ENCODE data around the gene ALPK1.
"Not testable (repeated sequence)": the region's sequence is repeated elsewhere in the genome, so short reads cannot be mapped to it uniquely, and the experiment has no call there.

The ALPK1 gene

GRCh38 chr4:112296949-112297880 lies at the start of gene ALPK1:
Gene ALPK1, plus strand, starts transcription at chr4:112297369.
- DNase-seq: no peak

GRCh38 chr4:112251019-112251643 lies 46.0 kb upstream of the ALPK1 start:
- DNase-seq: no peak

- no peak for DNase-seq
These were observed 44.9 kb upstream of the ALPK1 start for GRCh38 chr4:112252234-112252633.

DNA sequence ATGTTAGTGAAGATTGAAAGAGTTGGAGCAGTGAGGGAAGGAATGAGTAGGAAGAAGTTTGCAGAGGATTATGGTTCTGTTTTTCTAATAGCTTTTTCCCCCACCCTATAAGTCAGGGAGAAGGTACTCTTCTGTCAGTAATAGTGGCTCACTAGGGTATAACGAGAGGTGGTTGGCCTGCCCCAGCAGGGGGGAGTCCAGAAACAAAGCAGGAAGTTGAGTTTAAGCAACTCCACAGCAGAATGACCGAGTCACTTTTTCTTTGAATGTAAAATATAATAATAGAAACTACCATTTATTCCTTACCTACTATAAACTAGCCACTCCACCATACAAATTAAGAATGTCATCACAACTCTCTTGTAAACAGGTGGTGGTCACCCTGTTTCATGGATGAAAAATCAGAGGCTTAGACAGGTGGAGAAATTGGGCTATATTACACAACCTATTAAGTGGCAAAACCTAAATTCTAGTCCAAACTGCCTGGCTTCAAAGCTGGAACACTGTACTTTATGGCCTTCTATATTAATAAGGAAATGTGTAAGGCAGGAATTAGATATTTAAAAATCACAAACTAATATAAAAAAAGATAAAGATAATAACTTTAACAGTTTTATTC lies 43.7 kb upstream of the ALPK1 start:
- DNase-seq: no peak

- DNase-seq: no peak
These were observed 40.1 kb upstream of the ALPK1 start for GRCh38 chr4:112257098-112257497.

GRCh38 chr4:112266823-112267222 lies 30.3 kb upstream of the ALPK1 start:
- no peak for DNase-seq

DNA sequence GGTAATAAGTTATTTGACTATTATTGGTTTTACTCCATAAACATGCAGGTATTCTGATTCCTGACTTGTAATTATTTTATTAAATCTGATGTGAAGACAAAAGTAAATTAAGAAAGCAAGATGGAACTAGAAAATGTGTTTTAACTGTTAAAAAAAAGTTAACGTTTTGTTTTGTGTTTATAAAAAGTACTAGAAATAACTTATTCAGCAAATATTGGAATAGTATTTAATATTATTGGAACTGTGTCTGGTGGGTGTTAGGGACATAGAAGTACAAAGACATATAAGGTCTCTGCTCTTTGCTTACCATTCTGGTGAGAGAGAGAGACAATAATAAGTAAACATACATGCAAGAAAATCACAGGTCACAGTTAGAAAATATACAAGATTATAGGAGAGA lies 27.1 kb upstream of the ALPK1 start:
- no peak for DNase-seq

- DNase-seq: no peak
These were observed 26.3 kb upstream of the ALPK1 start for GRCh38 chr4:112270640-112271421.

- no peak for DNase-seq
These were observed 24.9 kb upstream of the ALPK1 start for GRCh38 chr4:112272292-112272691.

- DNase-seq: no peak
These were observed 22.2 kb upstream of the ALPK1 start for GRCh38 chr4:112274959-112275358.

DNA sequence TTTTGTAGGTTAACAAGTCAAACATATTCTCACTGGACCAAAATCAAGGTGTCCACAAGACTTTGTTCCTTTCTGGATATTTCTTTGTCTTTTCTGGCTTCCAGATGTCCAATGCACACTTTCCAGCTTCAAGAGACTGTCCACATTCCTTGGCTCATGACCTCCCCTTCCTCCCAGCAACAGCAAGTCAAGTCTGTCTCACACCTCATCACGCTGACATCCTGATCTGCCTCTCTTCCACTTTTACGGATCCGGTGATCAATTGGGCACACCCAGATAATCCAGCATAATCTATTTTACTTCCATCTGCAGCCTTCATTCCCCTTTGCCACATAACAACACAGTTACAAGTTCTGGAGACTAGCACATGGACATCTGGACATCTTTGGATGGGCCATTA lies 21.1 kb upstream of the ALPK1 start:
- no peak for DNase-seq

- DNase-seq: no peak
These were observed 19.9 kb upstream of the ALPK1 start for GRCh38 chr4:112277220-112277619.

DNA sequence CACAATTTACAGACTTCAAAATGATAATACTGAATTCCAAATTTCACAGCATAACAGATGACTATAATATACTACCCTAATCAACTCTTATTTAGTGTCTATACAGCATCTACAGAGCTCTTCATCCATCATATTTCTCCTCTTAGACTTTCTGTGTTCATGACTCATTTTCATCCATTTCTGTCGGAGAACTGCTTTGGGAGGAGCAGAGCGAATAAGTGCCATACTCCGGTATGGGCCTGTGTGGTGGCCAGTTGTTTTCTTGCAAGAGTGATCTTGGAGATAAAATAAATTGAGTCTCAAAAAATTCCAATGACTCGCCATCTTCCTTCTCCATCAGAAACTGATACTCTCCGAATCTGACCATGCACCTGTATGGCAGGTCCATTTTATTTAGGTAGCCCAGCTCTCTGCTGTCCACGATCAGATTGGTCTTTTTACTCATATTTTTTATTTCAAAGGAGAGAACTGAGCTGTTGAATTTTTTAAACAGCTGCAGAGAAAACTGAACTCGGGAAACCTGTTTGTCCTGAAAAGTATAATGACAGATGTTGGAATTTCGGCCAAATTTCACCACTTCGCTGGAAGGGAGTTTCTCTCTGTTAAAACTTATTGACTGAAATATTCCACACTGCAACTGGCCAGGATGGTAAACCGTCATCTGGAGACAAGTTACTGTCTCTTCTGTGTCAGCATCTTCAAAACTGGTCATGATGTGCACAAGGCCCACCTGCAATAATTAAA lies 19.3 kb upstream of the ALPK1 start:
- DNase-seq: no peak

GRCh38 chr4:112279025-112279881 lies 17.9 kb upstream of the ALPK1 start:
- DNase-seq: no peak

DNA sequence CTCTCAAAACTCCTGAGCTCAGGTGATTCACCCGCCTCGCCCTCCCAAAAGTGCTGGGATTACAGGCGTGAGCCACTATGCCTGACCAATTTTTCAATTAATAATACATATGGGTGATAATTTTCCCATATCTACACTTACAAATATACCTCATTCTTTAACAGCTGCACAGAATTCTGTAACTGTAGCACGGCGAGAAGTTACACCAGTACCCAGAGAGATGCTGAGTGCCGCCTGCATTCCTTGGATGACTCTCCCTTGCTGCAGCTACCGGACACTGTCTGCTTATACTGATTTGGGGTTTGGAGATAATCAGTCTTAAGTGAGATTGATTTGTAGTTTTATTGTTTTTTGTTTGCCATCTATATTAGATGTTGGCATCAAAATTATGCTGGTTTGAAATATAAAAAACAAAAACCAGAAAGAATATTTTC lies 17.3 kb upstream of the ALPK1 start:
- no peak for DNase-seq

DNA sequence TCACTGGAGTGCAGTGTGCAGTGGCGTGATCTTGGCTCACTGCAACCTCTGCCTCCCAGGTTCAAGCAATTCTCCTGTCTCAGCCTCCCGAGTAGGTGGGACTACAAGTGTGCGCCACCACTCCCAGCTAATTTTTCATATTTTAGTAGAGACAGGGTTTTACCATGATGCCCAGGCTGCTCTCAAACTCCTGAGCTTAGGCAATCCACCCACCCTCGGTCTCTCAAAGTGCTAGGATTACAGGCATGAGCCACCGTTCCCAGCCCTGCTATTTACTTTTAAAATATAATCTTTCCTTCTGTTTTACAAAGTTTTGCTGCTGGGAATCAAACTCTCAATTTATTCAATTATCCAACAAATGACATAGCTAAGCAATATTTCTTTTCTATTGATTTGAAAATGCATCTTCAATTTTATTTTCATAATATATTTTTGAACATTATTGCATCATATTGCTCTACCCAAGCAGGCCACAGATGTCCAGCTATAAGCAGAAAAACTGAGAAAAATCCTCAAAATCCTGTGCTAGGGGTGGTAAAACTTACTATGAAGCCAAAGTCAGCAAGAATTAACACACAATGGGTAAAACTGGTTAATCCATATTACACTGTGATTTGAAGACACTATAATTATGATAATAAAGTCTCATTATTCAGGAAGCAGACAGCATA lies 16.6 kb upstream of the ALPK1 start:
- no peak for DNase-seq

- not testable (repeated sequence) for DNase-seq
These were observed 15.2 kb upstream of the ALPK1 start for GRCh38 chr4:112281895-112282398.

- no peak for DNase-seq
These were observed 14.1 kb upstream of the ALPK1 start for GRCh38 chr4:112282860-112283667.

DNA sequence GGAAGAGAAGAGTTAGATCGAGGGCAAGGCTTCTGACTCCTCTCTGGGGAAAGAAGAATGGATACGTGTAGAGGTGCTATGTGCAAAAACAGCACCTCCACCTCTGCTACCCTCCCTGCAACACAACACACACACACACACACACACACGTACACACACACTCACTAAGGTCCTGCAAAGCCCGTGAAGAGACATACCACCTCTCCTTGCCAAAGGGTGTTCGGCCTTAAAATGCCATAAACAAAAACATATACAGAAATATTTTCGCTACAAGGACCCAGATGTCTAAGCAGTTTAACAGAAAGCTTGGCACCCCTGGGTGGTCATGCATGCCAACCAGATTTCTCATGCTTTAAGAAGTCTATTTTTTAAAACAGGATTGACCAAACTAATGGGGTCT lies 13.0 kb upstream of the ALPK1 start:
- no peak for DNase-seq

All from GOT3 (cell line).